Measurements from ENCODE around the gene SEC22B.
"Not testable (repeated sequence)": the region's sequence is repeated elsewhere in the genome, so short reads cannot be mapped to it uniquely, and the experiment has no call there.

SEC22B gene

GRCh38 chr1:120144626-120145025 lies 31.7 kb downstream of the SEC22B start:
- DNase-seq (ENCODE audit: low read depth), result not testable (repeated sequence)

DNA sequence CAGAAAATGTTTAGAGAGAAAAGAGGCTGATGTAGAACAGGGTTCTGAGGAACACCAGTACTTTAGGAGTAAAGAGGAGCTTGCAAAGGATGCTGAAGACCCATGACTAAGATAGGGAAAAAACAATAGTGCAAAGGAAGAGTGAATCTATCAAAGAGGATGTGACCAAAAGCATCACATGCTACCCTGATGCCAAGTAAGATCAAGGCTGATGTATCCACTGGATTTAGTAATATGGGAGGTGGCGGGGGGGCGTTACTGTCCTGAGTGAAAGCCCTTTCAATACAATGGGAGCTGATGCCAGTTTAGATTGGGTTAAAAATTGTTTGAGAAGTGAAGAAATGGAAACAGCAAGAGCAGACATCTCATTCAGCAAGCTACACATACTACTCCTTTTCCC lies 32.2 kb downstream of the SEC22B start:
- not testable (repeated sequence) for DNase-seq (ENCODE audit: low read depth)

- DNase-seq (ENCODE audit: low read depth), result not testable (repeated sequence)
Observed at GRCh38 chr1:120143334-120143733, 33.0 kb downstream of the SEC22B start.

GRCh38 chr1:120142512-120143263 lies 33.6 kb downstream of the SEC22B start:
- peak; percentile 34 for DNase-seq (ENCODE audit: low read depth)

GRCh38 chr1:120141865-120142264 lies 34.5 kb downstream of the SEC22B start:
- not testable (repeated sequence) for DNase-seq (ENCODE audit: low read depth)

- DNase-seq (ENCODE audit: low read depth), result not testable (repeated sequence)
Observed at GRCh38 chr1:120140656-120141265, 35.6 kb downstream of the SEC22B start.

GRCh38 chr1:120136086-120136485 lies 40.2 kb downstream of the SEC22B start:
- DNase-seq (ENCODE audit: low read depth), result not testable (repeated sequence)

GRCh38 chr1:120133928-120134325 lies 42.4 kb downstream of the SEC22B start:
- not testable (repeated sequence) for DNase-seq (ENCODE audit: low read depth)

DNA sequence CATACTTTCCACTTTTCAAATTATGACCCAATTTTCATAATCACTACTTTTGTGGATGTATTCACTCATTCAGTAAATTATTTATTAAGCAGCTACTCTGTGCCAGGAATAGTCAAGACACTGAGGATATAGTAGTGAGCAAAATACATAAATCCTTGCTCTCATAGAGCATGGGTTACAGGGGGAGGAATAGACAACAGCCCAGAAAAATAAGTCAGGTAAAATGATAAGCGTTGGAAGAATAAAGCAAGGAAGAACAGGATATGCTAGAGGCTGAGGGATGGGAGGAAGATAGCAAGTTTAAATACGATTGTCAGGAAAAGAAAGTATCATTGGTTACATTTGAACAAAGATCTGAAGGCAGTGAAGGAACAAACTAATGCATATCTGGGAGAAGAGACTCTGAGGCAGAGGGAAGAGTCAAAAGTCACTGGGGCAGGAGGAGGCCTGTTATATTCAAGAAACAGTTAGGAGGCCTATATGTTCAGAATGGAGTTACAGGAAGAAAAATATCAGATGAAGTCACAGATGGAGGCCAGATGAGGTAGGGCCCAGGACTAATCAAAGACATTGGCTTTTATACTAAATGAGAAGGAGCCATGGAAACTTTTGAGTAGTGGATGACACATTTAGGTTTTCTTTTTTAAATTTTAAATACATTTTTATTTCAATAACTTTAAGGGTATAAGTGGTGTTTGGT lies 42.9 kb downstream of the SEC22B start:
- DNase-seq (ENCODE audit: low read depth), result no peak

- not testable (repeated sequence) for DNase-seq (ENCODE audit: low read depth)
Observed at GRCh38 chr1:120132406-120132763, 43.9 kb downstream of the SEC22B start.

GRCh38 chr1:120131611-120132405 lies 44.5 kb downstream of the SEC22B start:
- DNase-seq (ENCODE audit: low read depth), result peak; percentile 66

GRCh38 chr1:120127921-120128320 lies 48.4 kb downstream of the SEC22B start:
- not testable (repeated sequence) for DNase-seq (ENCODE audit: low read depth)

DNA sequence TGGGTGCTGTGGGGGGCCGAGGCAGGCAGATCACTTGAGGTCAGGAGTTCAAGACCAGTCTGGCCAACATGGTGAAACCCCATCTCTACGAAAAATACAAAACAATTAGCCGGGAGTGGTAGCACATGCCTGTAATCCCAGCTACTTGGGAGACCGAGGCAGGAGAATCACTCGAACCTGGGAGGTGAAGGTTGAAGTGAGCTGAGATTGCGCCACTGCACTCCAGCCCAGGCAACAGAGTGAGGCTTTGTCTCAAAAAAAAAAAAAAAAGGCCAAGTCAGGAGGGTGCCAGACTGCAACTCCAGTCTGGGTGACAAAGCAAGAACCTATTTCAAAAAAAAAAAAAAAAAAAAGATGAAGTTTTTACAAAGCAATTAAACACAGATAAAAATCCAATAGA lies 50.1 kb downstream of the SEC22B start:
- DNase-seq (ENCODE audit: low read depth), result not testable (repeated sequence)

GRCh38 chr1:120124628-120125027 lies 51.7 kb downstream of the SEC22B start:
- DNase-seq (ENCODE audit: low read depth), result not testable (repeated sequence)

DNA sequence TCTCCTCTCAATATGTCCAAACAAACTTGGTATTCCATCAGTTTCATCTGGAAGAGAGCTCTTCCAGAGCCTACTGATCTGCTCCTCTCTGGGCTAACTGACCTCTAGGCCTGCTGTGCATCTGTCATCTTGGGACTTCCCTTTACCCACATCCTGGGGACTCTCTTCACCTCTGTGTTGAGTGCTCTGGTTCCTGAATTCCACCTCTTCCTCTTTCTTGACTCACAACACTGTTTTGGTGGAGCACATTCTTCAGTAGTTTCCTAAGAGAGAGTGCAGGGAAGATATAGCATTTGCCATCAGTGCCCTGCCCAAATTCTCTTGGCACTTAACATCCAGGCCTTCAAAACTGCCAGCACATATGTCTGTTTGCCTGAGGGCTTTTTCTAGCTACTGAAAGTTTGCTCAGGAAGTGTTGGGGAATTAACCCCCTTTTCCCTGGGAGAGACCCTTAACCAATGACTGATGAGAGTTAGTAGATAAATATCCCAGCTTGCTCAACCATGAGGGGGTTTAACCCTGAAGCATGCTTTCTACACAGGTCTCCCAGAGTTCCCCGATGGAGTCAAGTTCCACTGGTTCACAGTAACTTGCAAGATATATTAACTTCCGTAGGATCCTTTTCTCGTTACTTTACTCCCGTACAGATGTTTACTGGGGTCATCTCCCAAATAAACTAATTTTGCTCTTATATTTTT lies 52.4 kb downstream of the SEC22B start:
- not testable (repeated sequence) for DNase-seq (ENCODE audit: low read depth)

GRCh38 chr1:120122262-120122893 lies 53.9 kb downstream of the SEC22B start:
- not testable (repeated sequence) for DNase-seq (ENCODE audit: low read depth)

- not testable (repeated sequence) for DNase-seq (ENCODE audit: low read depth)
Observed at GRCh38 chr1:120121830-120122229, 54.5 kb downstream of the SEC22B start.

- not testable (repeated sequence) for DNase-seq (ENCODE audit: low read depth)
Observed at GRCh38 chr1:120120525-120120924, 55.8 kb downstream of the SEC22B start.

DNA sequence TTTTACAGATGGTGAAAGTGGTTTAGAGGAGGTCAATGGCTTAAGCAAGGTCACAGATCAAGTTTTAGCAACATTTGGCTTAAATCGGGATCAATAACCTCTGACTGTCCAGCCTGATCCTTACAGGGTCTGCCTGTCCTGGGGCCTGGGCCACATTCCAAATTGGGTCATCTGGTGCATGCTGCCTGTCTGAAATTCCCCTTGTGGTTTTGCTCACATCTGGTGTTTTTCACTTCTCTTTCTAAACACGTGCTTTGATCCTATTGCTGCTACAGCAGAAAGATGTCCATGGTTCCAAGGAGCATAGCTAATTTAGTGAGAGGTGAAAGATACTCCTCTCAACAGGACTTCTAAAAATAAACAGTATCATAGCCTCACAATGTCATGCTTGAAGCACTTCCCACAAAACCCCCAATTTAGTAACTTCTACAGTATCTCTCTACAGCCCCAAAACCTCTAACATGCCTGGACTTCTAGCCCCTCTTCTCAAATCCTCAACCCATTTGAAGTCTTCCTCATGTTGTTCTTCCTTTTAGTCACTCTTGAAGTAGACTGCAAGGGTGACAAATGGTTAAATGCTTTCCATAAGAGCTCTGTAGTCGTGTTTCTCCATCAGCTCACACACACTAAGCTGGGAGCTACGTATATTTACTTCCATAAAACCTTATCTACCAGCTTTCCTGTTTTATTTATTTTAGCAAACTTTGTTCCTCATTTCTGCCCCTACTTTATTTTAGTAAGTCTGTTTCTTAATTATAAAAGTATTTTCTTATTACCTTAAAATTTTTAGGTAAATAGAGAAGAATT lies 58.7 kb downstream of the SEC22B start:
- not testable (repeated sequence) for DNase-seq (ENCODE audit: low read depth)

- DNase-seq (ENCODE audit: low read depth), result not testable (repeated sequence)
Observed at GRCh38 chr1:120116094-120116493, 60.2 kb downstream of the SEC22B start.
